ENCODE measurements around the gene ARHGAP25. TPM values are rescaled to one million over a fixed set of nuclear protein-coding genes. Genes with fewer than 3 reads are reported as not detected.

Gene ARHGAP25
- total and polyA plus RNA-seq, 10 of the 15 experiments (the other 5 are each of a cell fraction or from before 2014, with no cell fraction given), result 0.15 to 1.0 (median 0.46) TPM

GRCh38 chr2:68751397-68752339, 17.1 kb downstream of the ARHGAP25 start:
- ChIA-PET CTCF (interaction anchor here (0.7 to 3.7 kb wide), 42 partner anchors 9 to 557 kb away, joined by 3 to 75 read pairs (median 5); partner anchors contain the start of genes APLF, ARHGAP25 and FBXO48), RAD21 (ENCODE audit: unreplicated experiment) (interaction anchor here (1.0 to 2.3 kb wide), 17 partner anchors 10 to 288 kb away, joined by 3 to 16 read pairs (median 4); partner anchors contain the start of genes APLF and FBXO48), POLR2A (no interaction called here), SMC1A (ENCODE audit: uncharacterized antibody, unreplicated experiment) (interaction anchor here (0.7 to 3.8 kb wide), 23 partner anchors 9 to 290 kb away, joined by 3 to 27 read pairs (median 4); partner anchors contain the start of gene ARHGAP25)
- Histone ChIP-seq H4K20me1 (ENCODE audit: control insufficient read depth, insufficient read depth) (no peaks in the 10 kb centered on the region; the same call in 1 of the 2 replicates), H3K79me2 (ENCODE audit: control insufficient read depth, insufficient read depth, low read length) (no peaks in the 10 kb centered on the region), H3K27me3 (replicated peaks in 1 of 2; ENCODE audit: control insufficient read depth in 2 of 2, insufficient read depth in 2 of 2, low read length in 1 of 2) (peaks cover 0 to 1% of the 10 kb centered on the region in 2 experiments; a peak in 2 of 4 replicates), H3K4me1 (ENCODE audit: control insufficient read depth, insufficient read depth, low read length) (no peaks in the 10 kb centered on the region), H3K27ac (ENCODE audit: control insufficient read depth, insufficient read depth) (no peak overlapping the region), H3K36me3 (ENCODE audit: control insufficient read depth in 2 of 2, insufficient read depth in 2 of 2, low read length in 1 of 2) (no peaks in the 10 kb centered on the region), H3K9ac (ENCODE audit: control insufficient read depth, insufficient read depth, low read length) (no peak overlapping the region), H3K4me2 (ENCODE audit: control insufficient read depth, insufficient read depth) (no peak overlapping the region), H3K9me3 (replicated peaks; ENCODE audit: control insufficient read depth, insufficient read depth, low read length) (no peaks in the 10 kb centered on the region; the same call in 2 of the 3 replicates), H3K4me3 (no peak overlapping the region), H2AFZ (ENCODE audit: control insufficient read depth, low read depth, low read length) (no peak overlapping the region)
- intact Hi-C loops (cut with micrococcal nuclease; ENCODE audit: unreplicated experiment) (loop anchor here (1.0 kb wide), 2 partner anchors 86 to 158 kb away; no protein-coding TSS in a partner anchor), in situ Hi-C loops (cut with MboI) (loop anchor here (5.0 kb wide), 1 partner anchor 156 kb away; no protein-coding TSS in a partner anchor)
- FAIRE-seq (peak; percentile 88), ATAC-seq (peak; percentile 99), DNase-seq (ENCODE audit: low read depth, low spot score) (no peak)
- 13% methylated on average over 15 of the region's 15 CpGs for WGBS (ENCODE audit: insufficient coverage, insufficient replicate concordance, low lambda C conversion rate, missing lambda C conversion rate)
- no TSS peak for BruUV-seq (replicated peaks)
- TF ChIP-seq PKNOX1 (IDR thresholded peaks at IDR 0.05) (no peak), TCF3 (IDR thresholded peaks at IDR 0.05; ENCODE audit: borderline replicate concordance, insufficient read depth, low read depth, low read length) (no peak), JUND (IDR thresholded peaks at IDR 0.05; ENCODE audit: low read depth, low read length) (no peak), ZBTB4 (CRISPR knock-in tag; IDR thresholded peaks at IDR 0.05) (no peak), CBFB (IDR thresholded peaks at IDR 0.05; ENCODE audit: low read depth) (no peak), FOS (IDR thresholded peaks at IDR 0.05; ENCODE audit: borderline replicate concordance, extremely low read depth, insufficient read length) (no peak), ZNF217 (IDR thresholded peaks at IDR 0.05) (no peak), EED (IDR thresholded peaks at IDR 0.05; ENCODE audit: low read depth) (no peak), RELA (IDR thresholded peaks at IDR 0.05; ENCODE audit: borderline replicate concordance, partially characterized antibody) (no peak), YY1 (IDR thresholded peaks at IDR 0.05; ENCODE audit: low read depth, low read length) (peak; percentile 78), RCOR1 (conservative IDR thresholded peaks at IDR 0.05; ENCODE audit: low read depth, low read length) (no peak), YBX1 (IDR thresholded peaks at IDR 0.05) (no peak), CTCF (IDR thresholded peaks at IDR 0.05 in 2 of 3, conservative IDR thresholded peaks at IDR 0.05 in 1 of 3; ENCODE audit: control insufficient read depth in 2 of 3, extremely low read depth in 1 of 3, insufficient read depth in 1 of 3, low read depth in 3 of 3, low read length in 3 of 3) (peak; percentile 90 to 94 (median 92)), ELK1 (IDR thresholded peaks at IDR 0.05; ENCODE audit: low read depth, low read length) (peak; percentile 86), RB1 (IDR thresholded peaks at IDR 0.05; ENCODE audit: borderline replicate concordance) (peak; percentile 76)

All from GM12878 (cell line).